ENCODE data around the gene PGR. TPM values are rescaled to one million over a fixed set of nuclear protein-coding genes. Genes with fewer than 3 reads are reported as not detected.
A peak's percentile ranks its signal among the peaks of the same experiment; 100 is the strongest.

The PGR gene
- total RNA-seq, 1 donor from 2014 or later = not detected

DNA sequence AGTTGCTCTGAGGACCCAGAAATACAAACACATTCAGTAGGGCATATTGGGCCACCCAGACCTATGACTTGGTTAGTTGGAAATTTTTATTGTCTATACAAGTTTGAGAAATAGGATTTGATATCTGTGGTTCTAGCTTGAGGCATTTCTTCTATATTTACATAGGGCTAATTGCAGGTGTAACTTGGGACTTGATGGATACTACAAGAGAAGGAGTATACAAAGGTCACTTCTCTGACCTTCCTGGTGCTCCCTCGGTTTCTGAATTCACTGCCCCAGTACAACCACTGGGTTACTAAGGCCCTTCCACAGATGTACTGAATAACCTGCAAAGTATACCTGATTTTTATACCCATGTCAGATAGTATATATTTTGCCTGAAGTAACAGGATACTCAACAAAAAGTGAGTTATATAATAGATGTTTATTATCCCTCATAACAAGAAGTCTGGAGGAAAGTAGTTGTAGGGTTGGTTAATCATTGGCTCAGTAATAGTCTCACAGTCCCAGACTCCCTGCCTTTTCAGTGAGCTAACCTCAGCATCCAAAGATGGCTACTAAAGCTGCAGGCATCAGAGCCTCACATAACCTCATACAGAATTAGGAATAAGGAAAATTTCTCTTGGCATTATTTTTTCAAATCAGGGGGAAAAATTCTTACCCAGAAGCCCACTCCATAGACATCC, 8.8 kb upstream of the PGR start:
- Mint-ChIP-seq H3K27ac (ENCODE audit: unreplicated experiment) (no peak overlapping the region), H3K4me1 (ENCODE audit: unreplicated experiment) (no peaks in the 10 kb centered on the region), H3K36me3 (ENCODE audit: unreplicated experiment) (no peaks in the 10 kb centered on the region), H3K9me3 (ENCODE audit: unreplicated experiment) (no peaks in the 10 kb centered on the region), H3K27me3 (ENCODE audit: unreplicated experiment) (peaks cover 20% of the 10 kb centered on the region), H3K4me3 (ENCODE audit: unreplicated experiment) (no peak overlapping the region)
- no peak for DNase-seq (ENCODE audit: extremely low spot score, unreplicated experiment)
- no peak for TF ChIP-seq CTCF (IDR thresholded peaks at IDR 0.05)

- H3K36me3 Mint-ChIP-seq (ENCODE audit: unreplicated experiment) = no peaks in the 10 kb centered on the region
Observed at GRCh38 chr11:101133190-101133589, 3.6 kb upstream of the PGR start.

DNA sequence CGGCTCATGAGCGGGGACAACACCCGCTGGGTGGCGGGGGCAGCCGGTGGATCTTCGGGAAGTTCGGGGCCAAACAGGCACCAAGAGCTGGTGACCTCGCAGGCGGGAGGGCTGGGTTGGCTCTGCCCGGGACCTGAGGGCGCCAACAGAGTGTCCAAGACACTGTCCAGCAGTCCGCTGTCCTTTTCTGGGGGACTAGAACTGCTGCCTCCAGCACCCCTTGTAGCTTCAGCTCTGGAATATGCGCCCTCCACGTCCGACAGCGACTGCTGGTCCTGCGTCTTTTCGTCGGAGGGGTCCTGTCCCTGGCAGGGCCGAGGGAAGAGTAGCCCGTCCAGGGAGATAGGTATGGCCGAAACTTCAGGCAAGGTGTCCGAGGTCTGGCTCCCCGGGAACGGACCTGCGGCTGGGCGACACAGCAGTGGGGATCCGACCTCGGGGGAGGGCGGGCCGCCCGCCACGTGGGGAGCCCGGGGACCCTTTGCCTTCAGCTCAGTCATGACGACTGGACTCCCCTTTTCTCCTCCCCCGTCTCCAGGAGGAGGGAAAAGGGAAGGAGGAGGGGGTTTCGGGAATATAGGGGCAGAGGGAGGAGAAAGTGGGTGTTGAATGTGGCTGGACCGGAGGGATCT, 926 bp downstream of the PGR start:
- Mint-ChIP-seq H3K4me3 (ENCODE audit: unreplicated experiment) (no peak overlapping the region), H3K27ac (ENCODE audit: unreplicated experiment) (no peak overlapping the region), H3K27me3 (ENCODE audit: unreplicated experiment) (peaks cover 77% of the 10 kb centered on the region), H3K4me1 (ENCODE audit: unreplicated experiment) (peaks cover 21% of the 10 kb centered on the region), H3K9me3 (ENCODE audit: unreplicated experiment) (no peaks in the 10 kb centered on the region), H3K36me3 (ENCODE audit: unreplicated experiment) (peaks cover 2% of the 10 kb centered on the region)
- no peak for DNase-seq (ENCODE audit: extremely low spot score, unreplicated experiment)
- TF ChIP-seq CTCF (IDR thresholded peaks at IDR 0.05) = no peak

More at GRCh38 chr11:101133190-101133589, 3.6 kb upstream of the PGR start:
- no peak overlapping the region for H3K4me3 Mint-ChIP-seq (ENCODE audit: unreplicated experiment)
- H3K27me3 Mint-ChIP-seq (ENCODE audit: unreplicated experiment) = peaks cover 58% of the 10 kb centered on the region
- TF ChIP-seq CTCF (IDR thresholded peaks at IDR 0.05) = no peak
- no peak for DNase-seq (ENCODE audit: extremely low spot score, unreplicated experiment)
- H3K27ac Mint-ChIP-seq (ENCODE audit: unreplicated experiment) = no peak overlapping the region
- H3K4me1 Mint-ChIP-seq (ENCODE audit: unreplicated experiment) = peaks cover 12% of the 10 kb centered on the region
- no peaks in the 10 kb centered on the region for H3K9me3 Mint-ChIP-seq (ENCODE audit: unreplicated experiment)

DNA sequence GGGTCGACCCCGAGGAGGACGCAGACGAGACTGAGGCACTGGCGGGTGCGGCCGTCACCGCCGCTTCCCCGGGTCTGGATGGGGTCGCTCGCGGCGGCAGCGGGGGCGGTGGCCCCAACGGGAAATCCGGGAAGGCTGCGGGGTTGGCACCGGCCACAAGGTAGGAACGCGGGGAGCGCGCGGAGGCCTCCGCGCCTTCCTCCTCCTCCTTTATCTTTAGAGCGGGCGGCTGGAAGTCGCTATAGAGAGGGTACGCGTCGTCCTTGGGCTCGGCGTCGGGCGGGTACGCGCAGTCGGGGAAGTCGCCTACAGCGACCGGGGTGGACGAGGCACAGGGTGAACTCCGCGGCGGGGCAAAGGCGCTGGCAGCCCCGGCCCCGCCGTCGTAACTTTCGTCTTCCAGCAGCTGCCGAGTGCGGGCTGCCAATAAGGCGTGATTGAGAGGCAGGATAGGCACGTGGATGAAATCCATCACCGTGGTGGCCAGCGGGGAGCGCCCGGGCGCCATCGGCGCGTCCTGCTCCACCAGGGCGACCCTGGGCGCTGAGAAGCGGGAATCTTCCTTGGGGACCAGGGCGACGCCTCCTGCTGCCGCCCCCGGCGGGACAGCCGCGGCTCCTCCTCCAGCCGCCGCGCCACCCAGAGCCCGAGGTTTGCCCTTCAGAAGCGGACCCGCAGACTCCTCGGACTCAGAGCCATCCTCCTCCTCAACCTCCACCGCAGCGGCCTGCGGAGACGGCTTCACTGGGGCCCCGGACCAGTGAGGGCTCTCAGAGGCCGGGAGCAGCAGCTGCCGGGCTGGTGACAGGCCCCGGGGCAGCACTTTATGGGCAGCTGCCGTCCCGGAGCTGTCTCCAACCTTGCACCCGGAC, 1.7 kb downstream of the PGR start:
- H3K4me3 Mint-ChIP-seq (ENCODE audit: unreplicated experiment) = peak overlapping the region; percentile 55
- H3K9me3 Mint-ChIP-seq (ENCODE audit: unreplicated experiment) = no peaks in the 10 kb centered on the region
- DNase-seq (ENCODE audit: extremely low spot score, unreplicated experiment) = no peak

More for the DNA sequence above, 1.7 kb downstream of the PGR start:
- H3K4me1 Mint-ChIP-seq (ENCODE audit: unreplicated experiment) = peaks cover 21% of the 10 kb centered on the region
- no peak overlapping the region for H3K27ac Mint-ChIP-seq (ENCODE audit: unreplicated experiment)
- TF ChIP-seq CTCF (IDR thresholded peaks at IDR 0.05) = no peak
- peaks cover 76% of the 10 kb centered on the region for H3K27me3 Mint-ChIP-seq (ENCODE audit: unreplicated experiment)
- H3K36me3 Mint-ChIP-seq (ENCODE audit: unreplicated experiment) = peaks cover 2% of the 10 kb centered on the region

Data from osteocyte (in vitro differentiated cells).